NCI-H460 (cell line): ENCODE measurements around the gene CCNJ. TPM values are rescaled to one million over a fixed set of nuclear protein-coding genes. Genes with fewer than 3 reads are reported as not detected.

Source experiments
- small RNA-seq, 2 experiments: library from RNA; depleted of rRNA; stranded (forward); fragments of <200 nt; gene quantifications; one replicate each; pipeline ENCODE3, GENCODE V24; 2014
- total RNA-seq: library from RNA; depleted of rRNA; stranded (reverse); fragments of >200 nt; shearing (Covaris generic); gene quantifications from 2 replicates; pipeline ENCODE4 v1.2.3, GENCODE V29; 2014; rRNA removed

The CCNJ gene
- total RNA-seq, 1 experiment from 2014 or later: 16.9 TPM

Small RNAs within 50 kb of the gene (small RNA-seq; reads per million reads assigned to genes)
- 0 to 0.53 reads per million in 2 experiments for gene MIR3157

Other genes with a start within 250 kb of the CCNJ start
- gene CC2D2B, start 135.6 kb upstream of the CCNJ start, total RNA-seq: not detected in 2 replicates
- gene ZNF518A, start 86.7 kb downstream of the CCNJ start, total RNA-seq: 11.9 and 13.4 TPM in 2 replicates
- not detected in 2 replicates for gene BLNK, start 228.0 kb downstream of the CCNJ start, total RNA-seq